GM20431 (cell line): ENCODE measurements around the gene JPT1.
"Not testable (repeated sequence)": the region's sequence is repeated elsewhere in the genome, so short reads cannot be mapped to it uniquely, and the experiment has no call there.

Experiments used
- in situ Hi-C: fragments of 300-500 bp; cut with MseI, MboI; formaldehyde crosslinking; loops from one replicate; pipeline ENCODE4 v1.15.0; 2020; ENCODE audit warnings: low sequenced_read_pairs; ENCODE audit not compliant: unreplicated experiment

The JPT1 gene, protein sequence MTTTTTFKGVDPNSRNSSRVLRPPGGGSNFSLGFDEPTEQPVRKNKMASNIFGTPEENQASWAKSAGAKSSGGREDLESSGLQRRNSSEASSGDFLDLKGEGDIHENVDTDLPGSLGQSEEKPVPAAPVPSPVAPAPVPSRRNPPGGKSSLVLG

DNA sequence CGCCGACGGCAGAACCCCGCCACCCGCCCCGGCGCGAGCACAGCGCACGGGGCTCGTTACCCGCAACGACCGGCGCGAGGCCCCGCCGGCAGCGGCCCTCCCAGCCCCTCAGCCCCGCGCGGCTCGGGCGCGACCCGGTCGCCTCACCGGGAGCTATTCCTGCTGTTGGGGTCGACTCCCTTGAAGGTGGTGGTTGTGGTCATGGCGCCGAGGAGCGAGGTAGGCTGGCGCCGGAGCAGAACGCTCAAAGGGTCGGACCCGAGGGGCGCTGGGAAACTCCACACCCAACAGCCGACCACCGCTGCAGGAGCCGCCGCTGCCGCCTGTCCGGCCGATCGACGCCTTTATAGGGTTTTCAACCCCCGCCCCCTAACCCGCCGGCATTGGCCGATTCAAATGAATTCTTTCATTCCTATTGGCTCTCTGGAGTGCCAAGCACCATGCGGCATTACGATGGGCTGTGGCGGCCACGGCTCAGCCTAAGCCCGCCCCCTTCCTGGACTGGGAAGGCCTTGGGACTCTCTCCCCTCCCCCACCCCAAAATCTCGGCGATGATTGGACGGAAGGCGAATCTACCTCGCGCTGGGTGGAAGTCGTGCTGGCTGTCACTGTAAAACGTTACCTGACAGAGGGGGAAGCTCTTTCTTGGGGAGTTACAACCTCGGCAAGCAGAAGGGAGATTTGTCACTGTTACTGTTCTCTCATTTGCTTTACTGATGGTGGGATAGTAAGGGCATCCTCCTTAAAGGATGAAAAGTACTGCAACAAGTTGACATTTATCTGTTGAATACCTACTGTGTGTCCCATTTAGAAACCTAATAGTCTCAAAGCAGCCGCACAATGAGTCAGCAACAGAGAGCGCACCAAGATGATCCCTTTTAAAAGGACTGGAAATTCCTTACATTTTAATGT is at the start of gene JPT1:
Gene JPT1, minus strand, starts transcription at position 318 of the 912 bp plus-strand sequence. Its CDS starts 115 bp downstream, at position 203.
- in situ Hi-C loops, result no loop called here

DNA sequence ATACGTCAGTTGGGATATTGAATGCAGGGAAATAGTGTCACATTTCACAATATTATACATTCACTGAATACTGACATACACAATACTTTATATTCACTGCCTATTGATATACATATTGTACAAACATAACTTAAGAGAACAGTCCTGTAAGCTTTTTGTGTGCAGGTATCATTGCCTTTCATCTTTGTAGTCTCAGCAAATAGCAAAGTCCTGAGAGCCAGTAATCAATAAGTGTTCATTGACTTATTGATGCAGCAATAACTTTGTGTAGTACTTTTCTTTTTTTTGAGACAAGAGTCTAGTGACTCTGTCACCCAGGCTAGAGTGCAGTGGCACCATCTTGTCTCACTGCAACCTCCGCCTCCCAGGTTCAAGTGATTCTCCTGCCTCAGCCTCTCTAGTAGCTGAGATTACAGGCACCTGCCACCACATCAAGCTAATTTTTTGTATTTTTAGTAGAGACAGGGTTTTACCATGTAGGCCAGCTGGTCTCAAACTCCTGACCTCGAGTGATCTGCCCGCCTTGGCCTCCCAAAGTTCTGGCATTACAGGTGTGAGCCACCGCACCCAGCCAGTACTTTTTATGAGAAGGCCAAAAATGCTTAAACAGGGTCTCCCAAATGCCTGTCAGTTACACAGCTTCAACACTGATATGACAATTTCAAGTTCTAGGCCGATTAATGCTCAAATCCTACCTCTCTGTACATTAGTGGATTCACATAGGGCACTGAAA is 45.7 kb upstream of the JPT1 start:
- in situ Hi-C loops, result no loop called here

DNA sequence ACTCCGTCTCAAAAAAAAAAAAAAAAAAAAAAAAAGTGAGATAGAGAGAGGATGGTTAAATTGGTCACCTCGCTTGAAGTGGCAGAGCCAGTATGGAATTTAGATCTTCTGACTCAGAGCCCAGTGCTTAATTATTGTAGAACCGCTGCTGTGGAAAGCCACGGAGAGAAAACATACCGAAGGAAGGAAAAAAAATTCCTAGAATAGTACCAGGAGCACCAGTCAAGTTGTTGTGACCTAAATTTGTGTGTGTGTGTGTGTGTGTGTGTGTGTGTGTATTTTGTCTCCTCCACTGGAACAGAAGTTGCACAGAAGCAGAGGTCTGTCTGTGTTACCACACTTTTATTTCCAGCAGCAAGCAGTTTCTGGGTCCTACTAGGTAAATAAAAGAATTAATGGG is 40.6 kb upstream of the JPT1 start:
- in situ Hi-C loops, result no loop called here

DNA sequence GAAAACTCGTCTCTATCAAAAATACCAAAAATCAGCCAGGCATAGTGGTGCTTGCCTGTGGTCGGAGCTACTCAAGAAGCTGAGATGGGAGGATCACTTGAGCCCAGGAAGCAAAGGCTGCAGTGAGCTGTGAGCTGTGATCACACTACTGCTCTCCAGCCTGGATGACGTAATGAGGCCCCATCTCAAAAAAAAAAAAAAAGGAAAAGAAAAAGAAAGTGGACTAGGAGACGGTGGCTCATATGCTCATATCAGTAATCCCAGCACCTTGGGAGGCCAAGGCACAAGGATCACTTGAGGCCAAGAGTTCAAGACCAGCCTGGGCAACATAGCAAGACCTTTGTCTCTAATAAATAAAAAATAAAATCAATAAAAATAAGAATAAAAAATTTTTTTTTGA is 37.3 kb upstream of the JPT1 start:
- in situ Hi-C loops, result no loop called here

DNA sequence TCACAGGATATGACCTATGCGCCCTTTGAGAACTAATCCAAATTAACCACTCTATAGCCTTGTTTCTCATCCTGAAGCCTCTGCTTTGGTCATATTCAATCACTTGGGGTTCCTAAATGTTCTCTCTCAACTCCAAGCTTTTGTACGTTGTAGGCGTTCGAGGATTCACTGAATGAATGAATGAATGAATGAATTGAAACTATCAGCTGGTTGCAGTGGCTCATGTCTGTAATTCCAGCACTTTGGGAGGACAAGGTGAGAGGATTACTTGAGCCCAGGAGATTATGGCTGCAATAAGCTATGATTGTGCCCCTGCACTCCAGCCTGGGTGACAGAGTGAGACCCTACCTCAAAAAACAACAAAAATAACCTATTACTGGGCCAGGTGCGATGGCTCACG is 34.3 kb upstream of the JPT1 start:
- in situ Hi-C loops, result no loop called here

DNA sequence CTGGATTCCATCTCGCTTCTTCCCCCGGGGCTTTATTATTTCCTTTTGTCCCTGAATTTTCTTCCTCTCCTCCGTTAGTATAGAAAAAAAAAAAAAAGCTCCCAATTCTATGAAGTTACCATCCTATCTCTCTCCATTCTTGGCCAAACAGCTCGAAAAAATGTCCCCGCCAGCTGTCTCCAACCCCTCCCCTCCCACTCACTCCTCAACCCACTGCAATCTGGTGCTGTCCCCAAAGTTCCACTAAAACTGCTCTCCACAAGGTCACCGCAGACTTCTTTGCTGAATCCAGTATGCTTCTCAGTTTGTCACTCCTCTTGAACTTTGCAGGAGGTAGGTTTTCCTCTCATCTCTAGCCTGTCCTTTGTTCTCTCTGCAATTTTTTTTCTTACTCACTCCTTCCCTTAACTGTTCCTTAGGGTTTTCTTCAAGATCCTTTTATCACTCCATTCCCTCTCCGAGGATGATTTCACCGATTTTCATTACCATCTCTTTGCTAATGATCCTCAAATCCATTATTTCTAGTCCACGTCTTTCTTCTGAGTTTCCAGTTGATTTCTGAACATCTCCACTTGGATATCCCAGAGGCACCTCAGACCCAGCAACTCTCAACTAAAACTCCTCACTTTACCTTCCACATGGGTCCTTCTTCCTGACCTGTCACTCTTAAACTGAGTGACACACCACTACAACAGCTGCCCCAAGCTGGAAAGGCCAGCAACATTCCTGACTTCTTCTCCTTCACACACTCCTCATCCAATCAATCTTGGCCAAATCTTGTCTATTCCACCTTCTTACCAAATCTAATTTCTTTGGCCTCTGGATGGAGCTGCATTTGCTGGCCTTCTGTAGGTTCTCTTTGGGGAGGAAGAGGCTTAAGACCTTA is 29.9 kb upstream of the JPT1 start:
- in situ Hi-C loops, result no loop called here

DNA sequence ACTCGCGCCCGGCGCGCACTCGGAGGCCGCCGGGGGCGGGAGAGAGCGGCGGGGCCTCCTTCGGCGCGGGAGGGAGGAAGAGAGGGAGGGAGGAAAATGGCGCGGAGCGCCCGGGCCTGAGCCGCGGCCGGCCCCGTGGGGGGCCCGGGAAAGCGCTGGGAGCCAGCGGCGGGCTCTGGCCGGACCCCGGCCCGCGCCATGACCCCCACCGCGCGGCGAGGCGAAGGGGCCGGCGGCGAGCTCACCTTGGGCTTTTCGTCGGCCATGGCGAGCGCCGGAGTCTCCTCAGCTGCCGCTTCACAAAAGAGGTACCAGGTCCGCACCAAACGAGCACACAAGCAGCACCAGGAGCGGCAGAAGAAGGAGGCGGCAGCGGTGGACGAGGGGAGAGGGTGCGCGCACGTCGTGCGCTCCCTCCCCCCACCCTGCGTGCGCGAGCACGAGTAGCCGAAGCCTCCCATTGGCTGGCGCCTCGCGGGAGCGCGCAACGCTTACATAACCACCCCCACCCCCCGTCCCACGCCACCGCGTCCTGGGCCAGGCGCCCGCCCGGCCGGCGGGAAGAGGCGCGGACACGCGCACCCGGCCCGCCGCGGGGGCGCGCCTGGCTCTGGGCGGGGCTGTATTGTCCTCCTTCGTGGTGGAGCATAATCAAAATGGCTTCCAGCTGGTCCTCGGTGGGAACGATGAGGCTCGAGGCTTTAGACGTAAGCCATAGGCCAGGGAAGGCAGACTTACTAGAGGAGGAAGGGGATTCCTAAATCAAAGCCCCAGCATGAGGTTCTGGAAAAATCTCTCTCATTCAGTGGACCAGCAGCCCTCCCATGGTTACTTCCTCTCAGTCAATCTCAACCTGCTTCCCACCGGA is 28.5 kb upstream of the JPT1 start, which contains the start of gene SUMO2:
Gene SUMO2, minus strand, starts transcription at position 391 of the 868 bp plus-strand sequence. Its CDS starts 125 bp downstream, at position 266.
- in situ Hi-C loops, result no loop called here

DNA sequence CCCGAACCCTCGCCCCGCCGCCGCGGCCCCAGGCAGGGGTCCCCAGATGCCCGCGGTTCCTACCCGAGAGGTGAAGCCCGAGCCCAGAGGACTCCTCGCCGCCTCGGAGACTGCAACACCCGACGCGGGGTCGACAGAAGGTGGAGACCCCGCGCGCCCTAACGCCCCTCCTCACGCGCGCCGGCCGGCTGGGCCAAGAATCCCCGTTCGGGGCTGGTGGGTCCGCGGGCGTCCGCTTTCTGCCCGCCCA is 27.9 kb upstream of the JPT1 start:
- in situ Hi-C loops, result no loop called here

DNA sequence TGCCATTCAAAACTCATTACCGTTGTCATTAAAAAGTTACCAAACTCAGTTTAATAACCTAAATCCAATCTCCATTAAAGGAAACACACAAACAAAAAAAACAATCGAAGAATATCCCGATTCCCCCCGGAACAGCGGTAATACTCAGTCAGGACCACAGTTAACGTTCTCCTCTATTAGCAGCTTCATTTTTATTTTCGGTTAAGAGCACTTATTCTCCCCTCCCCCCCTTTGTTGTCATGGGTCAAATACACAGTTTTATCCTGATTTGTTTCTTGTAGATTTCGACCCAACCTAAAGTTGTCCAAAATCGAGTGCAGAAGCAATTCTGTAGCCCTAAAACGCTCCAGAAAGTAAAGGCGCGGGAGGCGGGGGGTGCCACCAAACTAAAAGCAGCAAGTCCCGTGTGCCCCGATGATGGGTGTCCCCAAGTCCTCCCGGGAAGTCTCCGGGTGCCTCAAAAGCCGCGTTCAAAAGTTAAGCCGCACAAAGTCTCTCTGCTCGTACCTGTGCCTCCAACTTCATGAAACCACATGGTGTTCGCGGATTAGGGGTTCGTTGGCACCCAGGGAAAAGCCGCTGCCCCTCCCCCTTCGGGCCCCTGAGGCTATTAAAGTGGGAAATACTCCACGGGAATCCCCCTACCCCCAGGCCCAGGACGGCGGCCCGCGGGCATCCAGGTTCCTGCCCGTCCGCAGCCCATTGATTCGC is 27.5 kb upstream of the JPT1 start:
- in situ Hi-C loops, result no loop called here

DNA sequence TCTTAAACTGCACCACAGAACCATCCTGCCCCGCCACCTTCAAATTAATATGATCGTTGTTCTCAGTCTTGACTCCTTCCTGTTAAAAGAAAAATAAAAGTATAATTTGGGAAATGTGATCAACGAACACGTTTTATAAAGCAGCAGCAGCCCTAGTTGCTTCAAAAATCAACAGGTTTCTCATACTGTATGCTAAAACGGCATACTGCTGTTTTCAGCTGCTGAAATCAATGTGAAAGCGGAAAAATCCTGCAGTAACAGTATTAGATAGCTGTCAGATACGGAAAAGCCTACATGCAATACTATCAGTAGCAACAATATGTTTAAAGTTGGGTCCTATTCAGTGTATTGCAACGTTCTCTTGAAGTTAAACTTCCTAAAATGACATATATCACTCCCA is 26.8 kb upstream of the JPT1 start:
- in situ Hi-C loops, result no loop called here

DNA sequence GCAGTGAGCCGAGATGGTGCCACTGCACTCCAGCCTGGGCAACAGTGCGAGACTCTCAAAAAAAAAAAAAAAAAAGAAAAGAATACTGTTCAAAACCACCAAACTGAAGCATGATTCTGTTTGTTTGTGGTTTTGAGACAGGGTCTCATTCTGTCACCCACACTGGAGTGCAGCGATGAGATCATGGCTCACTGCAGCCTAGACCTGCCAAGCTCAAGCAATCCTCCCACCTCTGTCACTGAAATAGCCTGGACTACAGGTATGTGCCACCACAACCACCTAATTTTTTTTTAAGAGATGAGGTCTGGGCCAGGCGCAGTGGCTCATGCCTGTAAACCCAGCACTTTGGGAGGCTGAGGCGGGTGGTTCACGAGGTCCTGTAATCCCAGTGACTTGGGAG is 24.1 kb upstream of the JPT1 start:
- in situ Hi-C loops, result no loop called here

DNA sequence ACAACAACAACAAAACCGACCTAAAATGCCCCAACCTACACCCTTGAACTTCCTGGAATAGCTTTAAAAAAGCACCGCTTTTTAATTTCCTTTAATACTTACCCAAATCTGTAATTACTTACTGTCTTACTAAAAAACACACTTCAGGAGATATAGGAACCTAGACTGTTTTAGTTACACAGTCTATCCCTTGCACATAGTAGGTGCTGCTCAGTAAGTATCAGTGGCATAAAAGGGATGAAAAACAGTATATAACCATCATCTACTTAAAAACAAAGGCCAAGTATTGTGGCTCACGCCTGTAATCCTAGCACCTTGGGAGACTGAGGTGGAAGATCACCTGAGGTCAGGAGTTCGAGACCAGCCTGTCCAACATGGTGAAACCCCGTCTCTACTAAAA is 22.3 kb upstream of the JPT1 start:
- in situ Hi-C loops, result no loop called here

DNA sequence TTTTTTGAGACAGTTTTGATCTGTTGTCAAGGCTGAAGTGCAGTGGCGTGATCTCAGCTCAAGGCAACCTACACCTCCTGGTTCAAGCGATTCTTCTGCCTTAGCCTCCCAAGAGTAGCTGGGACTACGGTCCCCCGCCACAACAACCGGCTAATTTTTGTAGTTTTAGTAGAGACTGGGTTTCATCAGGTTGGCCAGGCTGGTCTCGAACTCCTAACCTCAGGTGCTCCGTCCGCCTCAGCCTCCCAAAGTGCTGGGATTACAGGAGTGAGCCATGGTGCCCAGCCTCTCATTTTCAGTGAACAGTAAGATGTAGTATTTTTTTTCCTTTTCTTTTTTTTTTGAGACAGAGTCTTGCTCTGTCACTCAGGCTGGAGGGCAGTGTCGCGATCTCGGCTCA is 20.7 kb upstream of the JPT1 start:
- in situ Hi-C loops, result no loop called here

DNA sequence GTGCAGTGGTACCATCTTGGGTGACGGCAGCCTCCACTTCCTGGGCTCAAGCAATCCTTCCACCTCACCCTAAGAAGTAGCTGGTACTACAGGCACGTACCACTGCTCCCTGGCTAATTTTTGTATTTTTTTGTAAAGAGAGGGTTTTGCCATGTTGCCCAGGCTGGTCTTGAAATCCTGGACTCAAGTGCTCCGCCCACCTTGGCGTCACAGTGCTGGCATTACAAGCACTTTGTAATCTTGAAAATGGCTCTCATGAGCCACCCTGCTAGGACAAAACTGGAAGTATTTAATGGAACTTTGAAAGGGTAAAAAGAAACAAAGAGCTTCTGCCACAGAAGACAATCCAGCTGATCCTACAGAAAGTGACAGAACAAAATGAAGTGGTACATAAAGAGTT is 19.2 kb upstream of the JPT1 start:
- in situ Hi-C loops, result no loop called here

DNA sequence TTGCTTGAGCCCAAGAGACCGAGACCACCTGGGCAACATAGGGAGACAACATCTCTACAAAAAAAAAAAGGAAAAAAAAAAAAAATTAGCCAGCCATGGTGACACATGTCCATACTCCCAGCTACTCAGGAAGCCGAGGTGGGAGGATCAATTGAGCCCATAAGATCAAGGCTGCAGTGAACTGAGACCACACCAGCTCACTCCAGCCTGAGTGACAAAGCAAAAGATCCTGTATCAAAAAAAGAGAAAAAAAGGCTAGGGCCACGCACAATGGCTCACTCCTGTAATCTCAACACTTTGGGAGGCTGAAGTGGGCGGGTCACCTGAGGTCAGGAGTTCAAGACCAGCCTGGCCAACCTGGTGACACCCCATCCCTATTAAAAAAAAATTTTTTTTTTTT is 14.7 kb upstream of the JPT1 start:
- in situ Hi-C loops, result no loop called here

DNA sequence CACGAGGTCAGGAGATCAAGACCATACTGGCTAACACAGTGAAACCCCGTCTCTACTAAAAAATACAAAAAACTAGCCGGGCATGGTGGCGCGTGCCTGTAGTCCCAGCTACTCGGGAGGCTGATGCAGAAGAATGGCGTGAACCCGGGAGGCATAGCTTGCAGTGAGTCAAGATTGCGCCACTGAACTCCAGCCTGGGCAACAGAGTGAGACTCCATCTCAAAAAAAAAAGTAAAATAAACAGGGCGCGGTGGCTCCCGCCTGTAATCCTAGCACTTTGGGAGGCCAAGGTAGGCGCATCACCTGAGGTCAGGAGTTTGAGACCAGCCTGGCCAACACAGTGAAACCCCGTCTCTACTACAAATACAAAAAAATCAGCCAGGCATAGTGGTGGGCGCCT is 10.3 kb upstream of the JPT1 start:
- in situ Hi-C loops, result not testable (repeated sequence)

DNA sequence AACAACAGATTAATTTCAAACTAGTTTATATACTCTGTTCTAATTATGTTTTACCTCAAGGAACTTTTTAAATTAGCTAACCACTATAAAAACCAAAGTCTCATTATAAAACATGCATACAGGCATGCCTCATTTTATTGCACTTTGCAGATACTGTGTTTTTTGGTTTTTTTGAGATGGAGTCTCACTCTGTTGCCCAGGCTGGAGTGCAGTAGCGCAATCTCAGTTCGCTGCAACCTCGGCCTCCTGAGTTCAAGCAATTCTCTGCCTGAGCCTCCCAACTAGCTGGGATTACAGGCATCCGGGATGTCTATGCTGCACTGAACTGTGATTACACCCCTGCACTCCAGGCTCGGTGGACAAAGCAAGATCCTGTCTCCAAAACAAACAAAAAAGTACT is 8.8 kb upstream of the JPT1 start:
- in situ Hi-C loops, result no loop called here

DNA sequence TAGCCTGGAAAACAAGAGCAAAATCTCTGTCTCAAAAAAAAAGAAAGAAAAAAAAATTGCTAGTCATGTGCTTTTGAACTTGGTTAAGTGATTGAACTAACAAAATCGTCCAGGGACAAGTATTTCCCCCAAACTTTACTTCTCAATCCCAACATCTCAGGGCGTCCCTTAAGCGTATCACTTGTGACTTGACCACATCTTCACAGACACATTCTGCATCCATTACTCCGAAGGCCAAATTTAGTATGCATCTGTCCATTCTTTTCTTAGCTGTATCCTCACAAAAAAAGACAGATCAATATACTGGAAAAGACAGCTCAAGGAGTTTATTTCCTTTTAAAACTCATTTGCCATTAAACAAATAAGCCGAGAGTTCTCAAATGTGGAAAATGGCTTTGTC is 5.9 kb upstream of the JPT1 start:
- in situ Hi-C loops, result no loop called here
